ENCODE measurements around the gene PARD3B. TPM values are rescaled to one million over a fixed set of nuclear protein-coding genes. Genes with fewer than 3 reads are reported as not detected.

Gene PARD3B
- total and polyA plus RNA-seq, 2 of the 13 experiments (the other 11 are each of a cell fraction or from before 2014, with no cell fraction given) = 0.71 to 2.3 TPM

DNA sequence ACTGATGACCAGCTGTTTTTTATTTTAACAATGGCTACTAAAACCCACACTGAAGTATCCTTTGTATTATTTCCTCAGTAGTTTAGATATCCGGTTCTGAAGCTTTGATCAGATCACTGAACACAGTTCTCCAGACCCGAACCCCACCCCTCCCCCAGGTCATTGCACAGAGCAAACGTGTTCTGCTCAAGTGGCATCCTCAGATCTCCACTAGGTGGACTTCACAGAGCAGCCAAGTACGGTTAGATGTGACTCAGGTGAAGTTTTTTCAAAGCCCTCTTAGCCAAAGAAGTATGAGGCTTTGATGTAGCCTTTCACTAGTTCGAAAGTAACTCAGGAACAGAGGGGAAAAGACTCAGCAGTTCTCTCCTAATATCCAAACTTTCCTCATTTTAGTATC, 994.3 kb downstream of the PARD3B start:
- peak; percentile 97 for ATAC-seq

More for the DNA sequence above, 994.3 kb downstream of the PARD3B start:
- FAIRE-seq (no peak), DNase-seq (ENCODE audit: low spot score) (peak; percentile 31)
- H3K4me2 ChIP-seq (ENCODE audit: low read depth, low read length) = no peak overlapping the region
- H3K27me3 ChIP-seq (ENCODE audit: control insufficient read depth in 1 of 2, insufficient read depth in 2 of 2, low read length in 2 of 2) = no peaks in the 10 kb centered on the region
- H3K27ac ChIP-seq (ENCODE audit: extremely low read length, insufficient read depth, low read length) = no peak overlapping the region
- H3K79me2 ChIP-seq (ENCODE audit: insufficient read depth, low read length) = no peaks in the 10 kb centered on the region
- intact Hi-C loops (cut with micrococcal nuclease; ENCODE audit: unreplicated experiment) (no loop called here), in situ Hi-C loops (cut with HindIII; ENCODE audit: extremely low pct_ligation_motif_present, low pct_unique_long_range_greater_than_20kb) (no loop called here)
- BruUV-seq (replicated peaks) = no TSS peak
- no peak overlapping the region for H3K4me3 ChIP-seq (replicated peaks in 1 of 3; ENCODE audit: insufficient read depth in 1 of 3, low read depth in 2 of 3, low read length in 3 of 3)
- H3K36me3 ChIP-seq (replicated peaks in 1 of 2; ENCODE audit: control insufficient read depth in 1 of 2, insufficient read depth in 2 of 2, low read length in 2 of 2) = no peaks in the 10 kb centered on the region
- H3K4me1 ChIP-seq (ENCODE audit: insufficient read depth, low read length) = no peaks in the 10 kb centered on the region
- H3K9me3 ChIP-seq (ENCODE audit: low read length) = no peaks in the 10 kb centered on the region
- POLR2A ChIA-PET = no interaction called here
- no peak overlapping the region for H2AFZ ChIP-seq (ENCODE audit: low read length)
- no peak overlapping the region for H3K9ac ChIP-seq (ENCODE audit: insufficient read depth, low read depth, low read length)
- TF ChIP-seq, protein P1, sequence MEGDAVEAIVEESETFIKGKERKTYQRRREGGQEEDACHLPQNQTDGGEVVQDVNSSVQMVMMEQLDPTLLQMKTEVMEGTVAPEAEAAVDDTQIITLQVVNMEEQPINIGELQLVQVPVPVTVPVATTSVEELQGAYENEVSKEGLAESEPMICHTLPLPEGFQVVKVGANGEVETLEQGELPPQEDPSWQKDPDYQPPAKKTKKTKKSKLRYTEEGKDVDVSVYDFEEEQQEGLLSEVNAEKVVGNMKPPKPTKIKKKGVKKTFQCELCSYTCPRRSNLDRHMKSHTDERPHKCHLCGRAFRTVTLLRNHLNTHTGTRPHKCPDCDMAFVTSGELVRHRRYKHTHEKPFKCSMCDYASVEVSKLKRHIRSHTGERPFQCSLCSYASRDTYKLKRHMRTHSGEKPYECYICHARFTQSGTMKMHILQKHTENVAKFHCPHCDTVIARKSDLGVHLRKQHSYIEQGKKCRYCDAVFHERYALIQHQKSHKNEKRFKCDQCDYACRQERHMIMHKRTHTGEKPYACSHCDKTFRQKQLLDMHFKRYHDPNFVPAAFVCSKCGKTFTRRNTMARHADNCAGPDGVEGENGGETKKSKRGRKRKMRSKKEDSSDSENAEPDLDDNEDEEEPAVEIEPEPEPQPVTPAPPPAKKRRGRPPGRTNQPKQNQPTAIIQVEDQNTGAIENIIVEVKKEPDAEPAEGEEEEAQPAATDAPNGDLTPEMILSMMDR (CRISPR knock-in tag; IDR thresholded peaks at IDR 0.05) = peak; percentile 34
- no peak for TF ChIP-seq ZNF7 (CRISPR knock-in tag; IDR thresholded peaks at IDR 0.05)
- peak; percentile 13; the same call in 1 of the 2 replicates for TF ChIP-seq STAG1 (CRISPR knock-in tag; IDR thresholded peaks at IDR 0.05)
- TF ChIP-seq HDAC6 (IDR thresholded peaks at IDR 0.05; ENCODE audit: low read depth, low read length) = no peak
- TF ChIP-seq, protein P2, sequence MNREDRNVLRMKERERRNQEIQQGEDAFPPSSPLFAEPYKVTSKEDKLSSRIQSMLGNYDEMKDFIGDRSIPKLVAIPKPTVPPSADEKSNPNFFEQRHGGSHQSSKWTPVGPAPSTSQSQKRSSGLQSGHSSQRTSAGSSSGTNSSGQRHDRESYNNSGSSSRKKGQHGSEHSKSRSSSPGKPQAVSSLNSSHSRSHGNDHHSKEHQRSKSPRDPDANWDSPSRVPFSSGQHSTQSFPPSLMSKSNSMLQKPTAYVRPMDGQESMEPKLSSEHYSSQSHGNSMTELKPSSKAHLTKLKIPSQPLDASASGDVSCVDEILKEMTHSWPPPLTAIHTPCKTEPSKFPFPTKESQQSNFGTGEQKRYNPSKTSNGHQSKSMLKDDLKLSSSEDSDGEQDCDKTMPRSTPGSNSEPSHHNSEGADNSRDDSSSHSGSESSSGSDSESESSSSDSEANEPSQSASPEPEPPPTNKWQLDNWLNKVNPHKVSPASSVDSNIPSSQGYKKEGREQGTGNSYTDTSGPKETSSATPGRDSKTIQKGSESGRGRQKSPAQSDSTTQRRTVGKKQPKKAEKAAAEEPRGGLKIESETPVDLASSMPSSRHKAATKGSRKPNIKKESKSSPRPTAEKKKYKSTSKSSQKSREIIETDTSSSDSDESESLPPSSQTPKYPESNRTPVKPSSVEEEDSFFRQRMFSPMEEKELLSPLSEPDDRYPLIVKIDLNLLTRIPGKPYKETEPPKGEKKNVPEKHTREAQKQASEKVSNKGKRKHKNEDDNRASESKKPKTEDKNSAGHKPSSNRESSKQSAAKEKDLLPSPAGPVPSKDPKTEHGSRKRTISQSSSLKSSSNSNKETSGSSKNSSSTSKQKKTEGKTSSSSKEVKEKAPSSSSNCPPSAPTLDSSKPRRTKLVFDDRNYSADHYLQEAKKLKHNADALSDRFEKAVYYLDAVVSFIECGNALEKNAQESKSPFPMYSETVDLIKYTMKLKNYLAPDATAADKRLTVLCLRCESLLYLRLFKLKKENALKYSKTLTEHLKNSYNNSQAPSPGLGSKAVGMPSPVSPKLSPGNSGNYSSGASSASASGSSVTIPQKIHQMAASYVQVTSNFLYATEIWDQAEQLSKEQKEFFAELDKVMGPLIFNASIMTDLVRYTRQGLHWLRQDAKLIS (CRISPR knock-in tag; IDR thresholded peaks at IDR 0.05) = no peak
- TF ChIP-seq, protein P3, sequence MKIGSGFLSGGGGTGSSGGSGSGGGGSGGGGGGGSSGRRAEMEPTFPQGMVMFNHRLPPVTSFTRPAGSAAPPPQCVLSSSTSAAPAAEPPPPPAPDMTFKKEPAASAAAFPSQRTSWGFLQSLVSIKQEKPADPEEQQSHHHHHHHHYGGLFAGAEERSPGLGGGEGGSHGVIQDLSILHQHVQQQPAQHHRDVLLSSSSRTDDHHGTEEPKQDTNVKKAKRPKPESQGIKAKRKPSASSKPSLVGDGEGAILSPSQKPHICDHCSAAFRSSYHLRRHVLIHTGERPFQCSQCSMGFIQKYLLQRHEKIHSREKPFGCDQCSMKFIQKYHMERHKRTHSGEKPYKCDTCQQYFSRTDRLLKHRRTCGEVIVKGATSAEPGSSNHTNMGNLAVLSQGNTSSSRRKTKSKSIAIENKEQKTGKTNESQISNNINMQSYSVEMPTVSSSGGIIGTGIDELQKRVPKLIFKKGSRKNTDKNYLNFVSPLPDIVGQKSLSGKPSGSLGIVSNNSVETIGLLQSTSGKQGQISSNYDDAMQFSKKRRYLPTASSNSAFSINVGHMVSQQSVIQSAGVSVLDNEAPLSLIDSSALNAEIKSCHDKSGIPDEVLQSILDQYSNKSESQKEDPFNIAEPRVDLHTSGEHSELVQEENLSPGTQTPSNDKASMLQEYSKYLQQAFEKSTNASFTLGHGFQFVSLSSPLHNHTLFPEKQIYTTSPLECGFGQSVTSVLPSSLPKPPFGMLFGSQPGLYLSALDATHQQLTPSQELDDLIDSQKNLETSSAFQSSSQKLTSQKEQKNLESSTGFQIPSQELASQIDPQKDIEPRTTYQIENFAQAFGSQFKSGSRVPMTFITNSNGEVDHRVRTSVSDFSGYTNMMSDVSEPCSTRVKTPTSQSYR (CRISPR knock-in tag; IDR thresholded peaks at IDR 0.05; ENCODE audit: borderline replicate concordance) = 0 out of 2 replicates have a peak, but pooled peaks have one; percentile 18
- TF ChIP-seq PTBP1 (IDR thresholded peaks at IDR 0.05; ENCODE audit: low read depth, low read length, poor library complexity, severe bottlenecking) = no peak
- TF ChIP-seq ZNF205 (CRISPR knock-in tag; IDR thresholded peaks at IDR 0.05) = no peak
- TF ChIP-seq, protein P4, sequence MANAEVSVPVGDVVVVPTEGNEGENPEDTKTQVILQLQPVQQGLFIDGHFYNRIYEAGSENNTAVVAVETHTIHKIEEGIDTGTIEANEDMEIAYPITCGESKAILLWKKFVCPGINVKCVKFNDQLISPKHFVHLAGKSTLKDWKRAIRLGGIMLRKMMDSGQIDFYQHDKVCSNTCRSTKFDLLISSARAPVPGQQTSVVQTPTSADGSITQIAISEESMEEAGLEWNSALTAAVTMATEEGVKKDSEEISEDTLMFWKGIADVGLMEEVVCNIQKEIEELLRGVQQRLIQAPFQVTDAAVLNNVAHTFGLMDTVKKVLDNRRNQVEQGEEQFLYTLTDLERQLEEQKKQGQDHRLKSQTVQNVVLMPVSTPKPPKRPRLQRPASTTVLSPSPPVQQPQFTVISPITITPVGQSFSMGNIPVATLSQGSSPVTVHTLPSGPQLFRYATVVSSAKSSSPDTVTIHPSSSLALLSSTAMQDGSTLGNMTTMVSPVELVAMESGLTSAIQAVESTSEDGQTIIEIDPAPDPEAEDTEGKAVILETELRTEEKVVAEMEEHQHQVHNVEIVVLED (CRISPR knock-in tag; IDR thresholded peaks at IDR 0.05; ENCODE audit: borderline replicate concordance) = no peak
- no peak for TF ChIP-seq PRPF4 (IDR thresholded peaks at IDR 0.05; ENCODE audit: low read depth, low read length, poor library complexity, severe bottlenecking)
- CTCF ChIA-PET (ENCODE audit: low intra/inter-chr PET ratio, low total read pairs) = no interaction called here
- no peaks in the 10 kb centered on the region for H4K20me1 ChIP-seq (ENCODE audit: insufficient read depth, low read length)
- WGBS (ENCODE audit: low lambda C conversion rate) = 1% methylated on average over 5 of the region's 5 CpGs

Data from HepG2 (cell line).